ENCODE measurements around the gene DLGAP4.
"Not testable (repeated sequence)": the region's sequence is repeated elsewhere in the genome, so short reads cannot be mapped to it uniquely, and the experiment has no call there.

Gene DLGAP4

DNA sequence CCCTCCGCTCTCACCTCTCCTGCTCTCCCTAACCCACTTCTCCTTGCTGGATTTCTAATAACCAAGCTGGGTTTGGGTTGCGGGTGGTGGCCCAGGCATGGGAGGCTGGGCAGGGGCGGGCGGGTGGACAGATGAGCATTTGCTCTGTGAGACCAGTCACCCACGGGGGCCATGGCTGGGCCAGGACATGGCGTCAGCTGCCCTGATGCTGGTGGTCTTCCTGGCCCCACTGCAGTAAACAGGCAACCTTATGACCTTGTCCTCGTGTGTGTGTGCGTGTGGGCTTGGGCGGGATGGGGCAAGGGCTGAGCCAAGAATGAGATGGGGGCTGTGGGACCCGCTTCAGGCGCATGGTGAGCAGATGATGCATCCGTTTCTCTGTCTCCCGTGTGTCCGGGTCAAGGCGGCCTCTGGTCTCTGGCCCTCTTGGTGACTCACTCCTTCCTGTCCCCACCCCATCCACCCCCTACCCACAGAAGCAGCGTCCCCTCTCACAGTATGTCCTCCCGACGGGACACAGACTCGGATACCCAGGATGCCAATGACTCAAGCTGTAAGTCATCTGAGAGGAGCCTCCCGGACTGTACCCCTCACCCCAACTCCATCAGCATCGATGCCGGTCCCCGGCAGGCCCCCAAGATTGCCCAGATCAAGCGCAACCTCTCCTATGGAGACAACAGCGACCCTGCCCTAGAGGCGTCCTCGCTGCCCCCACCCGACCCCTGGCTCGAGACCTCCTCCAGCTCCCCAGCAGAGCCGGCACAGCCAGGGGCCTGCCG, 193.8 kb downstream of the DLGAP4 start:
- H3K27ac ChIP-seq (ENCODE audit: low read depth, low read length), result no peak overlapping the region
- peaks cover 48% of the 10 kb centered on the region for H3K36me3 ChIP-seq (ENCODE audit: control insufficient read depth, insufficient read depth, low read length)

DNA sequence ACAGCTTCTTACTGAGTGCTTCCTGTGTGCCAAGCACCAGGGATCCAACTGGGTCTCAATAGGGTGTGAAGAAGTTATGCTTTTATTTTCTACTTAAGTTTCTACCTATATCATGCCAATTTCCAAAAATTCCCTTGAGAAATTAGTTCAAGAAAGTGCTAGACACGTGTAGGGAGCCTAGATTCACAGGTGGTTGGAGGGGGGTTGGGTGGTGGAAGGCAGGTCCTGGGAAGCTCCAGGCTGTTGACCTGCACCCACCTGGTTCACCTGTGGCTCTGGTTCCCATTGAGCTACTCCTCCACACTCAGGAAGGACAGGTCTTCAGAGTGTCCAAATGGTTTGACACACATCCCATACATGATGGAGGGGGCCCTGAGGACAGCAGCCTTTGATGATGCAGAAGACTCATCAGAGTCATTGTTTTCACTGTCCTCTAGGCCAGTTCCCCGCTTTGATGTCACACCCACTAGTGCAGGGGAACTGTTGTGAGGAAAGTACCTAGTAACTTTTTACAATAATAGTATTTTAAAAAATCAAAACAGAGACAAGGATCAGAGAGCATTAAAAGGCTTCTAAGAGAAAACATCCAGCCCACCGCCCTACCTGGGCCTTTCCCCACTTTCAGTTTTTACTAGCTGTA, 195.3 kb downstream of the DLGAP4 start:
- Histone ChIP-seq H3K27ac (ENCODE audit: low read depth, low read length) (no peak overlapping the region), H3K36me3 (ENCODE audit: control insufficient read depth, insufficient read depth, low read length) (peaks cover 45% of the 10 kb centered on the region)

More for the DNA sequence above, 193.8 kb downstream of the DLGAP4 start:
- Histone ChIP-seq H3K27me3 (ENCODE audit: control insufficient read depth, insufficient read depth, low read length) (no peaks in the 10 kb centered on the region), H3K9ac (ENCODE audit: low read length) (no peak overlapping the region), H3K4me1 (ENCODE audit: control insufficient read depth, insufficient read depth, low read length) (no peaks in the 10 kb centered on the region), H3K4me3 (ENCODE audit: low read length) (no peak overlapping the region)

DNA sequence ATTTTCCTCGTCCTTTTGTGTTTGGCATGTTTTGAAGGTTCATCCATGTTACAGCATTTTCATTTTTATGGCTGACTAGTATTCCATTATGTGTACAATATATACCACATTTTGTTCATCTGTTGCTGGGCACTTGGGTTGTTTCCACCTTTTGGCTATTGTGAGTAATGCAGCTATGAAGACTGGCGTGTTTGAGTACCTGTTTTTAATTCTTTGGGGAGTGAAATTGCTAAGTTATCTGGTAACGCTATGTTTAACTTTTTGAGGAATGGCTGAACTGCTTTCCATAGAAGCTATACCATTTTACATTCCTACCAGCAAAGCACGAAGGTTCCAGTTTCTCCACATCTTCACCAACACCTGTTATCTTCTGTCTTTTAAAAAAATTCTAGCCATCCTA, 198.2 kb downstream of the DLGAP4 start:
- H3K9ac ChIP-seq (ENCODE audit: low read length), result no peak overlapping the region
- H3K4me3 ChIP-seq (ENCODE audit: low read length), result no peak overlapping the region
- H3K27me3 ChIP-seq (ENCODE audit: control insufficient read depth, insufficient read depth, low read length), result no peaks in the 10 kb centered on the region
- H3K27ac ChIP-seq (ENCODE audit: low read depth, low read length), result no peak overlapping the region
- peaks cover 19% of the 10 kb centered on the region for H3K36me3 ChIP-seq (ENCODE audit: control insufficient read depth, insufficient read depth, low read length)
- no peaks in the 10 kb centered on the region for H3K4me1 ChIP-seq (ENCODE audit: control insufficient read depth, insufficient read depth, low read length)

More for the DNA sequence above, 195.3 kb downstream of the DLGAP4 start:
- no peaks in the 10 kb centered on the region for H3K4me1 ChIP-seq (ENCODE audit: control insufficient read depth, insufficient read depth, low read length)
- H3K4me3 ChIP-seq (ENCODE audit: low read length), result no peak overlapping the region
- no peak overlapping the region for H3K9ac ChIP-seq (ENCODE audit: low read length)
- H3K27me3 ChIP-seq (ENCODE audit: control insufficient read depth, insufficient read depth, low read length), result no peaks in the 10 kb centered on the region

DNA sequence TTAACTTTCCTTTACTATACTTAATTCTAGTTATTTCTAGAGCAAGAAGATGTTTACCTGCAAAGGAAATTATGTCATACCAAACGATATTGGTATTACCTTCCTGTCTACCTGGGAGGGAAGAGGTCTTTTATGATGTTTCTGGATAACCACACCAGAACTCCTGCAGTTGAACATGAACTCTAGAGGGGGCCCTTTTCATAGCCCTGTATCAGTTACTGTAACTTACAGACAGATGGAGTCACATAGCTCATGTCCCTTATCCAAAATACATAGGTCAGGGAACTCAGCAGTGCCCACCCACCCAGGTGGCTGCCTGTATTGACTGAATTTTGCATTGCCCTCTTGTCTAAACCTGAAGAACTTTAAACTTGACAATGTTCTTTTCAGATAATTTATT, 200.1 kb downstream of the DLGAP4 start:
- Histone ChIP-seq H3K36me3 (ENCODE audit: control insufficient read depth, insufficient read depth, low read length) (peaks cover 9% of the 10 kb centered on the region), H3K9ac (ENCODE audit: low read length) (no peak overlapping the region), H3K4me3 (ENCODE audit: low read length) (no peak overlapping the region), H3K27me3 (ENCODE audit: control insufficient read depth, insufficient read depth, low read length) (no peaks in the 10 kb centered on the region), H3K27ac (ENCODE audit: low read depth, low read length) (no peak overlapping the region), H3K4me1 (ENCODE audit: control insufficient read depth, insufficient read depth, low read length) (no peaks in the 10 kb centered on the region)

DNA sequence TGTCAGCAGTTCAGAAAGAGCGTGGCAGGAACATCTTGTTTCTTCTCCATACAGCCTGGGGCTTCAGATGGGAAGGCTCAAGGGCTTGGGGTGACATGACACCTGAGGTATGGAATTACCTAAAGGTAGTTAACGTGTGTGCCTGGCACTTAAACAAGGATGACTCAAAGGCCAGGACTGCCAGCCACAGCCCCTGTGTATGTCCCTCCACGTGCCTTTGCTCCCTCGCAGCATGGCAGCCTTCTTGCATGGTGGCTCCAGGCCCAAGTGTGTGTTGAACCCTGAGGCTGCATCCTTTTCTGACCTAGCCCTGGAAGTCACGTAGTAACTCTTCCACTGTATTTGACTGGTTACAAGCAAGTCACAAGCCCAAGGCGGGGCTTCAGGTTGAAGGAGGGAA, 201.6 kb downstream of the DLGAP4 start:
- H3K36me3 ChIP-seq (ENCODE audit: control insufficient read depth, insufficient read depth, low read length), result peaks cover 9% of the 10 kb centered on the region

DNA sequence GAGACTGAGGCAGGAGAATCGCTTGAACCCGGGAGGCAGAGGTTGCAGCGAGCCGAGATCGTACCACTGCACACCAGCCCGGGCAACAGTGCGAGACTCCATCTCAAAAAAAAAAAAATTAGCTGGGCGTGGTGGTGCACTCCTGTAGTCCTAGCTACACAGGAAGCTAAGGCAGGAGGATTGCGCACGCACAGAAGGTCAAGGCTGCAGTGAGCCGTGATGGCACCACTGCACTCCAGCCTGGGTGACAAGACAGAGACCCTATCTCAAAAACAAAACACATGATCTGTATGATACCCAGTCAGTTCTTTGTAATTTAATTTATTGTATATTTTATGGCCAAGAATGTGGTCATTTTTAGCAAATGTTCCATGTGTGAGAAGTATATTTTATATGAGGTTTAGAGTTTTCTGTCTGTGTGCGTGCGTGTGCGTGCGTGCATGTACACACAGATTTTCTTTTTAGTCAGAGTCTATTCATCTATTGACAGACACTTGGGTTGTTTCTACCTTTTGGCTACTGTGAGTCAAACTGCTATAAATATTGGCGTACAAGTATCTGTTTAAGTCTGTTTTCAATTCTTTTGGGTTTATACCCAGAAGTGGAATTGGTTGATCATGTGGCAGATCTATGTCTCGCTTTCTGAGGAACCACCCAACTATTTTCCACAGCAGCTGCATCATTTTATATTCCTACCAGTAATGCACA, 213.0 kb downstream of the DLGAP4 start:
- Histone ChIP-seq H3K4me3 (ENCODE audit: low read length) (no peak overlapping the region), H3K9ac (ENCODE audit: low read length) (no peak overlapping the region), H3K4me1 (ENCODE audit: control insufficient read depth, insufficient read depth, low read length) (peaks cover 3% of the 10 kb centered on the region), H3K27me3 (ENCODE audit: control insufficient read depth, insufficient read depth, low read length) (no peaks in the 10 kb centered on the region), H3K36me3 (ENCODE audit: control insufficient read depth, insufficient read depth, low read length) (peaks cover 9% of the 10 kb centered on the region), H3K27ac (ENCODE audit: low read depth, low read length) (no peak overlapping the region)

More for the DNA sequence above, 201.6 kb downstream of the DLGAP4 start:
- Histone ChIP-seq H3K27me3 (ENCODE audit: control insufficient read depth, insufficient read depth, low read length) (no peaks in the 10 kb centered on the region), H3K9ac (ENCODE audit: low read length) (no peak overlapping the region), H3K4me3 (ENCODE audit: low read length) (no peak overlapping the region), H3K4me1 (ENCODE audit: control insufficient read depth, insufficient read depth, low read length) (no peaks in the 10 kb centered on the region), H3K27ac (ENCODE audit: low read depth, low read length) (no peak overlapping the region)

DNA sequence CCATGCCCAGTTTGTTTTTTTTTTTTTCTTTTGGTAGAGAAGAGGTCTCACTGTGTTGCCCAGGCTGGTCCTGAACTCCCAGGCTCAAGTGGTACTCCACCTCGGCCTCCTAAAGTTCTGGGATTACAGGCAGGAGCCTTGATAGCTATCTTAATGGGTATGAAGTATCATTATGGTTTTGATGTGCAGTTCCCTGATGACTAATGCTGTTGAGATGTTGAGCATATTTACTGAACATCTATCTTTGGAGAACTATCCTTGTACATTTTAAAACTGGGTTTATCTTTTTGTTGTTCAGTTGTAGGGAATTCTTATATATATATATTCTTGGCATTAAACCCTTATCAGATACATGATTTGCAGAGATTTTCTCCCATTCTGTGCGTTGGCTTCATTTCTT, 213.8 kb downstream of the DLGAP4 start:
- Histone ChIP-seq H3K36me3 (ENCODE audit: control insufficient read depth, insufficient read depth, low read length) (peaks cover 11% of the 10 kb centered on the region), H3K27ac (ENCODE audit: low read depth, low read length) (no peak overlapping the region), H3K27me3 (ENCODE audit: control insufficient read depth, insufficient read depth, low read length) (no peaks in the 10 kb centered on the region), H3K4me1 (ENCODE audit: control insufficient read depth, insufficient read depth, low read length) (peaks cover 3% of the 10 kb centered on the region), H3K9ac (ENCODE audit: low read length) (no peak overlapping the region), H3K4me3 (ENCODE audit: low read length) (no peak overlapping the region)

DNA sequence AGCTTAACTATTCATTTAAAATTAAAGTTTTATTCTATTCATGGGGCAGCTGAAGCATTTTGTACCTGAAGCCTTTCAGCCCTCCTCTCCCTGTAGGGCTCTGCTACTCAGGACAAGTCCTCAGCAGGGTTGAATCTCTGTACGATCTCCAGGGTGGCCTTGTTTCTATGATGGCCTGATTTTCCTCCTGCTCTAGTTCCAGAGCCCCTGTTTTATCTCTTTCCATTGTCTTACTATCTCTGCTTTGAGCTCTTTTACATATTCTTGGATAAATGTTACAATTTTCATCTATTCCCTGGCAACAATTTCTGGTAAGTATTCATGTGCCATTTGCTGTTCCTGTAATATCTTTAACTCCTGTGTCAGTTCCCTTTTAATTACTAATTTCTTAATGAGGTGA, 215.4 kb downstream of the DLGAP4 start:
- no peak overlapping the region for H3K27ac ChIP-seq (ENCODE audit: low read depth, low read length)
- H3K4me1 ChIP-seq (ENCODE audit: control insufficient read depth, insufficient read depth, low read length), result peaks cover 7% of the 10 kb centered on the region
- H3K9ac ChIP-seq (ENCODE audit: low read length), result no peak overlapping the region
- no peaks in the 10 kb centered on the region for H3K27me3 ChIP-seq (ENCODE audit: control insufficient read depth, insufficient read depth, low read length)
- peaks cover 18% of the 10 kb centered on the region for H3K36me3 ChIP-seq (ENCODE audit: control insufficient read depth, insufficient read depth, low read length)
- no peak overlapping the region for H3K4me3 ChIP-seq (ENCODE audit: low read length)

DNA sequence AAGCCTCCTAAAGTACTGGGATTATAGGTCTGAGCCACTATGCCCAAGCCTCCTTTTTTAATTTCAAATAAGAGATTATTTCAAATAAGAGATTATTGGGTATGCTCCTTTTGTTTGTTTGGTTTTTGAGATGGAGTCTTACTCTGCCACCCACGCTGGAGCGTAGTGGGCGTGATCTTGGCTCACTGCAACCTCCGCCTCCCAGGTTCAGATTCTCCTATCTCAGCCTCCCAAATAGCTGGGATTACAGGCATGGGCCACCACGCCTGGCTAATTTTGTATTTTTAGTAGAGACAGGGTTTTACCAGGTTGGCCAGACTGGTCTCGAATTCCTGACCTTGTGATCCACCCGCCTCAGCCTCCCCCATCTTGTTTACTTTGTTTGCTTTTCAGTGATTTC, 216.3 kb downstream of the DLGAP4 start:
- H3K9ac ChIP-seq (ENCODE audit: low read length); H3K4me3 ChIP-seq (ENCODE audit: low read length); H3K27ac ChIP-seq (ENCODE audit: low read depth, low read length); H3K27me3 ChIP-seq (ENCODE audit: control insufficient read depth, insufficient read depth, low read length): not testable (repeated sequence)
- Histone ChIP-seq H3K36me3 (ENCODE audit: control insufficient read depth, insufficient read depth, low read length) (peaks cover 20% of the 10 kb centered on the region), H3K4me1 (ENCODE audit: control insufficient read depth, insufficient read depth, low read length) (peaks cover 14% of the 10 kb centered on the region)

DNA sequence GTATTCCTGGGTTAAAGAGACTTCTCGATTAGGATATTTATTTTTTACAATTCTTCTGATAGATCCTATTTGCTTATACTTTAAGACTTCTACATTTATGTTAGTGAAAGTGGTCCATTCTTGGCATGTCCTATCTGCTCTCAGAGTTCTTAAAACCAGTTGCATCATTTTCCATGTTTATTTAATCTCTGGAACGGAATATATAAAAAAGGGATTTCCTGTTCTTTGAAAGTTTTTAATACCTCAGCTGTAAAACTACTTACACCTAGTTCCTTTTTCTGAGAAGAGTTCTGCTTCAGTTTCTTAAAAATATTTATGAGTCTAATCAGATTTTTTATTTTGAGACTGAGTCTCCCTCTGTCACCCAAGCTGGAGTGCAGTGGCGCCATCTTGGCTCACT, 217.2 kb downstream of the DLGAP4 start:
- no peak overlapping the region for H3K4me3 ChIP-seq (ENCODE audit: low read length)
- H3K27ac ChIP-seq (ENCODE audit: low read depth, low read length), result peak overlapping the region; percentile 30
- no peaks in the 10 kb centered on the region for H3K27me3 ChIP-seq (ENCODE audit: control insufficient read depth, insufficient read depth, low read length)
- H3K9ac ChIP-seq (ENCODE audit: low read length), result no peak overlapping the region
- H3K36me3 ChIP-seq (ENCODE audit: control insufficient read depth, insufficient read depth, low read length), result peaks cover 23% of the 10 kb centered on the region
- peaks cover 18% of the 10 kb centered on the region for H3K4me1 ChIP-seq (ENCODE audit: control insufficient read depth, insufficient read depth, low read length)

DNA sequence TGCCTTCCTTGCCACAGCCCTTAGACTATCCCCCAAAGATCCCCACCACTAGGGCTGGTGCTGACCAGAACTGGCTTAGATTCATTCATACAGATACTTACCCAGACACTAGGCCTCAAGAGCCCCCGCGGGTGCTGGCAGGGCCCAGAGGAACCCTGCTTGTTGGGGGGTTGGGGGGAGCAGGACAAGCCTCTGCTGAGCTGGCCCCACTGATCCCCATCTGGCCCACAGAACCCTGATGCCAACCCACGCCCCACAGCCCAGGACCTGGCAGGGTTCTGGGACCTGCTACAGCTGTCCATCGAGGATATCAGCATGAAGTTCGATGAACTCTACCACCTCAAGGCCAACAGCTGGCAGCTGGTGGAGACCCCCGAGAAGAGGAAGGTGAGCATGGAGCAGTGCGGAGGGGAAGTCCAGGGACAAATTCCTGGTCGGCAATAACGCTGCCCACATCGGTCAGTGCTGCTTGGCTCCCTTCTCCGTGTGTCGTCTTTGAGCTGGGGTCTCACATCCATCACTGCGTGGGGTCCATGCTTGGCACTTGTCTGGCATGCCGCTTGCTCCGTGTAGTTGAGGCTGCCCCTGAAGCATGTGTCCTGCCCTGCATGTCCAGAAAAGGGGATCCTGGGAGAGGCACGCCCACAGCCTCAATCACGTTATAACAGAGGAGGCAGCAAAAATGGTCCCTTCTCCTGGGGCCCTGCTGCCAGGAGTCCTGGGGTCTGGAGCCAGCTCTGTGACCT, 219.7 kb downstream of the DLGAP4 start:
- peaks cover 18% of the 10 kb centered on the region for H3K4me1 ChIP-seq (ENCODE audit: control insufficient read depth, insufficient read depth, low read length)
- peaks cover 23% of the 10 kb centered on the region for H3K36me3 ChIP-seq (ENCODE audit: control insufficient read depth, insufficient read depth, low read length)
- no peak overlapping the region for H3K9ac ChIP-seq (ENCODE audit: low read length)
- H3K4me3 ChIP-seq (ENCODE audit: low read length), result no peak overlapping the region
- no peaks in the 10 kb centered on the region for H3K27me3 ChIP-seq (ENCODE audit: control insufficient read depth, insufficient read depth, low read length)
- peak overlapping the region; percentile 80 for H3K27ac ChIP-seq (ENCODE audit: low read depth, low read length)

DNA sequence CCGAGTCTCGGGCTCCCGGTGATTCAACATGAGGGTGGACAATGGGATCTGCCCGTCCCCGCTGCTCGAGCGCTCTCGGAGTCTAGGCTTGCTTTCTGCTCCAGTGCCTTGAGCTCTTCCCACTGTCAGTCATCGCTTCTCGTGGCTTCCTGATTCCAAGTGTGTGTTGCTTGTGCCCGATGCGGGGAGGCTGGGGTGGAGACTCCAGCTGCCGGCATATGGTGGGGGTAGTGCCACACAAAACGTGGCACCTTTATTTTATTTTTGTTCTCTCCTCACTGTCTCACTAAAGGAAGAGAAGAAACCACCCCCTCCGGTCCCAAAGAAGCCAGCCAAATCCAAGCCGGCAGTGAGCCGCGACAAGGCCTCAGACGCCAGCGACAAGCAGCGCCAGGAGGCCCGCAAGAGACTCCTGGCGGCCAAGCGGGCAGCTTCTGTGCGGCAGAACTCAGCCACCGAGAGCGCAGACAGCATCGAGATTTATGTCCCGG, 220.4 kb downstream of the DLGAP4 start:
- no peaks in the 10 kb centered on the region for H3K27me3 ChIP-seq (ENCODE audit: control insufficient read depth, insufficient read depth, low read length)
- no peak overlapping the region for H3K9ac ChIP-seq (ENCODE audit: low read length)
- no peak overlapping the region for H3K4me3 ChIP-seq (ENCODE audit: low read length)
- H3K27ac ChIP-seq (ENCODE audit: low read depth, low read length), result peak overlapping the region; percentile 80
- H3K36me3 ChIP-seq (ENCODE audit: control insufficient read depth, insufficient read depth, low read length), result peaks cover 23% of the 10 kb centered on the region
- peaks cover 18% of the 10 kb centered on the region for H3K4me1 ChIP-seq (ENCODE audit: control insufficient read depth, insufficient read depth, low read length)
